ENCODE measurements around the gene OR6A2.

- TF ChIP-seq CTCF (conservative IDR thresholded peaks at IDR 0.05; ENCODE audit: low read depth, low read length) (no peak), EZH2 (IDR thresholded peaks at IDR 0.05; ENCODE audit: low read length, unreplicated experiment) (no peak)
These were observed 44.2 kb upstream of the OR6A2 start for GRCh38 chr11:6843670-6844069.
